DOHH2 (cell line): ENCODE measurements around the gene TDRD9.

Experiments used
- H3F3A ChIP-seq: fragments of 200-600 bp; sonication (generic), shearing (Covaris generic); 2 replicates; pipeline ENCODE4 v1.6.0; 2016; ENCODE audit warnings: antibody characterized with exemption, mild to moderate bottlenecking; ENCODE audit not compliant: control insufficient read depth, insufficient read depth
- H3K27ac ChIP-seq: fragments of 200-600 bp; sonication (generic); 2 replicates; pipeline ENCODE4 v1.5.1; 2014; ENCODE audit warnings: low read depth, mild to moderate bottlenecking, low read length, moderate library complexity
- H3K27me3 ChIP-seq: fragments of 200-600 bp; sonication (generic); 2 replicates; pipeline ENCODE4 v1.6.1; 2014; ENCODE audit warnings: mild to moderate bottlenecking, low read length, mixed read lengths; ENCODE audit not compliant: control insufficient read depth
- H3K36me3 ChIP-seq: fragments of 200-600 bp; sonication (generic); 2 replicates; pipeline ENCODE4 v1.6.1; 2014; ENCODE audit warnings: mild to moderate bottlenecking, low read length, moderate library complexity, mixed read lengths; ENCODE audit not compliant: control insufficient read depth
- H3K4me1 ChIP-seq: fragments of 200-600 bp; sonication (generic); 2 replicates; pipeline ENCODE4 v1.6.1; 2014; ENCODE audit warnings: mild to moderate bottlenecking, low read length, mixed read lengths; ENCODE audit not compliant: control insufficient read depth
- H3K4me2 ChIP-seq: fragments of 200-600 bp; sonication (generic); 2 replicates; pipeline ENCODE4 v1.6.0; 2014; ENCODE audit warnings: mild to moderate bottlenecking, low read length, moderate library complexity
- H3K4me3 ChIP-seq: fragments of 200-600 bp; sonication (generic); 2 replicates; pipeline ENCODE4 v1.5.1; 2014; ENCODE audit warnings: mild to moderate bottlenecking, low read length, mixed read lengths
- H3K79me2 ChIP-seq: fragments of 200-600 bp; sonication (generic); 2 replicates; pipeline ENCODE4 v1.6.1; 2014; ENCODE audit warnings: mild to moderate bottlenecking, low read length, mixed read lengths; ENCODE audit not compliant: control insufficient read depth
- H3K9me2 ChIP-seq: fragments of 200-600 bp; sonication (generic); replicated peaks from 2 replicates; pipeline ENCODE4 v1.6.1; 2014; ENCODE audit warnings: mild to moderate bottlenecking, low read length, mixed read lengths; ENCODE audit not compliant: control insufficient read depth
- H3K9me3 ChIP-seq: fragments of 200-600 bp; sonication (generic); 2 replicates; pipeline ENCODE4 v1.6.1; 2014; ENCODE audit warnings: antibody characterized with exemption, low read length, mixed read lengths; ENCODE audit not compliant: control insufficient read depth, insufficient read depth
- H4K20me1 ChIP-seq: fragments of 200-600 bp; sonication (generic); 2 replicates; pipeline ENCODE4 v1.6.0; 2014; ENCODE audit warnings: low read depth, mild to moderate bottlenecking, antibody characterized with exemption, low read length, moderate library complexity; ENCODE audit not compliant: control insufficient read depth, insufficient read depth
- EZH2phosphoT487 ChIP-seq: fragments of 200-600 bp; sonication (generic); IDR thresholded peaks from 2 replicates; pipeline ENCODE4 v1.6.1; 2017; ENCODE audit warnings: borderline replicate concordance, mild to moderate bottlenecking, antibody characterized with exemption, low read length, moderate library complexity, mixed read lengths
- TF ChIP-seq, protein P1 (sequence below): fragments of 200-600 bp; sonication (generic); IDR thresholded peaks from one replicate; pipeline ENCODE4 v1.5.1; 2014; ENCODE audit warnings: antibody characterized with exemption, mild to moderate bottlenecking, low read depth, low read length; ENCODE audit not compliant: poor library complexity, severe bottlenecking

The TDRD9 gene

GRCh38 chr14:103931422-103931821 lies 3.2 kb downstream of the TDRD9 start:
- no peaks in the 10 kb centered on the region for H3K9me2 ChIP-seq
- H3K27me3 ChIP-seq = no peaks in the 10 kb centered on the region
- TF ChIP-seq, protein P1, sequence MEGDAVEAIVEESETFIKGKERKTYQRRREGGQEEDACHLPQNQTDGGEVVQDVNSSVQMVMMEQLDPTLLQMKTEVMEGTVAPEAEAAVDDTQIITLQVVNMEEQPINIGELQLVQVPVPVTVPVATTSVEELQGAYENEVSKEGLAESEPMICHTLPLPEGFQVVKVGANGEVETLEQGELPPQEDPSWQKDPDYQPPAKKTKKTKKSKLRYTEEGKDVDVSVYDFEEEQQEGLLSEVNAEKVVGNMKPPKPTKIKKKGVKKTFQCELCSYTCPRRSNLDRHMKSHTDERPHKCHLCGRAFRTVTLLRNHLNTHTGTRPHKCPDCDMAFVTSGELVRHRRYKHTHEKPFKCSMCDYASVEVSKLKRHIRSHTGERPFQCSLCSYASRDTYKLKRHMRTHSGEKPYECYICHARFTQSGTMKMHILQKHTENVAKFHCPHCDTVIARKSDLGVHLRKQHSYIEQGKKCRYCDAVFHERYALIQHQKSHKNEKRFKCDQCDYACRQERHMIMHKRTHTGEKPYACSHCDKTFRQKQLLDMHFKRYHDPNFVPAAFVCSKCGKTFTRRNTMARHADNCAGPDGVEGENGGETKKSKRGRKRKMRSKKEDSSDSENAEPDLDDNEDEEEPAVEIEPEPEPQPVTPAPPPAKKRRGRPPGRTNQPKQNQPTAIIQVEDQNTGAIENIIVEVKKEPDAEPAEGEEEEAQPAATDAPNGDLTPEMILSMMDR = no peak
- no peak for TF ChIP-seq EZH2phosphoT487
- no peak overlapping the region for H3K27ac ChIP-seq
- H3K4me3 ChIP-seq = no peak overlapping the region
- no peaks in the 10 kb centered on the region for H3K9me3 ChIP-seq
- H4K20me1 ChIP-seq = no peaks in the 10 kb centered on the region
- H3K4me2 ChIP-seq = no peak overlapping the region
- no peaks in the 10 kb centered on the region for H3K79me2 ChIP-seq
- no peaks in the 10 kb centered on the region for H3K36me3 ChIP-seq
- H3K4me1 ChIP-seq = no peaks in the 10 kb centered on the region
- H3F3A ChIP-seq = no peaks in the 10 kb centered on the region

DNA sequence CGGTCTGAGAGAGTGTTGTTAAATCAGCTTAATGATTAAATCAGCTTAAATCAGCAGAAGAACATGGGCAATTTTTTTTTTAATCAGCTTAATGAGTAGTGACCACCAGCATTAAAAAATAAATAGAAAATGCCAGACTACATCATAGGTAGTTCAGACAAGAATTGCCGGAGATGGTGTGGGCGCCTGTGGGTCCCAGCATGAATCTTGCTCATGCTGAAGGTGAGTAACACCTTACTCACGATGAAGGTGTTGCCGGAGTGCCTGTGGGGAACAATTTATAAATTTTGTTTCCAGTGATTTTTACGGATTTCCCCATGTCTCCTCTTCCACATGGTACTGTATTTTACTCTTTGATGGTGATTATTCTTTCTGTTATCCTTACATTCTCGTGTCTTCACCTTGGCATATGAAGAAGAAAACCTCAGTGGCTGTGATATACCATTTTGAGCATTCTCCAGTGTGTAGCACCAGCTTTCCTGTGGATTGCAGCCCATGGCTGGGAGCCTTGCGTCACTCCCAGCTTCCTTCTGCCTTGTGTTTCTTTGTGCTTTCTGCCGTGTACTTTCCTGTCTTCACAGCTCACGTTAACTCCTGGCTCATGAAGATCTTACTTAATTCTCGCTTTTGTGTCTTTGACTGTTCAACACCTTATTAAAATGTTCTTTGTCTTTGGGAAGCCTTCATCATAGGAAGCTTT lies 4.7 kb downstream of the TDRD9 start:
- Histone ChIP-seq H3K27ac (no peak overlapping the region), H3K9me3 (no peaks in the 10 kb centered on the region), H3K27me3 (peaks cover 5% of the 10 kb centered on the region; the same call in 1 of the 2 replicates), H4K20me1 (no peaks in the 10 kb centered on the region), H3K79me2 (no peaks in the 10 kb centered on the region), H3K36me3 (no peaks in the 10 kb centered on the region), H3K4me1 (no peaks in the 10 kb centered on the region), H3F3A (no peaks in the 10 kb centered on the region), H3K4me3 (no peak overlapping the region), H3K9me2 (no peaks in the 10 kb centered on the region), H3K4me2 (no peak overlapping the region)
- TF ChIP-seq, protein P1 = no peak
- no peak for TF ChIP-seq EZH2phosphoT487

DNA sequence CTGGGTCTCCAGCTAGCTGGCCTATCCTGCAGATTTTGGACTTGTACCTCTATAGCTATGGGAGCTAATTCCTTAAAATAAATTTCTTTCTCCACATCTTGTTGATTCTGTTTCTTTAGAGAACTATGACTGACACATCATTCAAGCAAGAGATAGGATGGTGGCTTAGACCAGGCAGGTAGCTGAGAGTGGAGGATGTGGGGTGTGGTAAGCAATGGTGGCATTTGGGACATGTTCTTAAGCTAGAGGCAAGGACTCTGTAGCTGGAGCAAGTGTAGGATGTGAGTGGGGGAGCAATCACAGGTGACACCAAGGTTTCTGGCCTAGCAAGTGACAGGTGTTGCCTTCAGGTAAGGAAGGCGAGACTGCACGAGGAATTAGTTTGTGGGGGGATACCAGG lies 6.8 kb downstream of the TDRD9 start:
- no peak overlapping the region for H3K27ac ChIP-seq
- H3F3A ChIP-seq = no peaks in the 10 kb centered on the region
- H3K4me1 ChIP-seq = no peaks in the 10 kb centered on the region
- TF ChIP-seq, protein P1 = no peak
- no peak for TF ChIP-seq EZH2phosphoT487
- peaks cover 5% of the 10 kb centered on the region; the same call in 1 of the 2 replicates for H3K27me3 ChIP-seq
- no peaks in the 10 kb centered on the region for H3K9me2 ChIP-seq
- H3K4me3 ChIP-seq = no peak overlapping the region
- H3K4me2 ChIP-seq = no peak overlapping the region
- H3K36me3 ChIP-seq = no peaks in the 10 kb centered on the region
- H3K9me3 ChIP-seq = no peaks in the 10 kb centered on the region
- no peaks in the 10 kb centered on the region for H3K79me2 ChIP-seq
- H4K20me1 ChIP-seq = 0 out of 2 replicates have a peak, but pooled peaks cover 3% of the 10 kb centered on the region
